ENCODE results near the gene MDFI.

DNA sequence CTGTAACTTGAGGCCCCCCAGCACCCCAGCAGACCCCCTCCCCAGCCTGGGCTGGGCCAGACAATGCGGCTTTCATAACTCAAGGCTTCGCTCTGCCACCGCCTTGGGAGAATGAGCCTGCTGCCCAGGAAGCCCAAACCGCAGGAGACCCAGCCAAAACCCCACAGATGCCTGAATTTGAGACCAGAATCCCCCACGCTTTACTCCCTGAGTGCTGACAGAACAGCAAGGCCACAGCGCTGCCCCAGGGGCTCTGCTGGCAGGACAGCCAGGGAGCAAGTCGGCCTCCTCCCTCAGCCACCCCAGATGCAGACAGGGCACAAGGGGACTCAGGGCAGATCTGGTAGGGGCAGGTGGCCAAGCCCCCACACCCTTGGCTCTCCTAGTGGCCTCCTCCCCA, 2.2 kb downstream of the MDFI start:
- TF ChIP-seq USF2 (IDR thresholded peaks at IDR 0.05; ENCODE audit: borderline replicate concordance, low read depth, low read length) (no peak), USF1 (IDR thresholded peaks at IDR 0.05; ENCODE audit: borderline replicate concordance, low read depth) (no peak)

Data from SK-N-SH (cell line).